ENCODE data around the gene KRT4. TPM values are rescaled to one million over a fixed set of nuclear protein-coding genes. Genes with fewer than 3 reads are reported as not detected.

KRT4 gene
- total RNA-seq, 4 donors from 2014 or later: 0.51 to 1.1 (median 0.83) TPM; not detected in 1

DNA sequence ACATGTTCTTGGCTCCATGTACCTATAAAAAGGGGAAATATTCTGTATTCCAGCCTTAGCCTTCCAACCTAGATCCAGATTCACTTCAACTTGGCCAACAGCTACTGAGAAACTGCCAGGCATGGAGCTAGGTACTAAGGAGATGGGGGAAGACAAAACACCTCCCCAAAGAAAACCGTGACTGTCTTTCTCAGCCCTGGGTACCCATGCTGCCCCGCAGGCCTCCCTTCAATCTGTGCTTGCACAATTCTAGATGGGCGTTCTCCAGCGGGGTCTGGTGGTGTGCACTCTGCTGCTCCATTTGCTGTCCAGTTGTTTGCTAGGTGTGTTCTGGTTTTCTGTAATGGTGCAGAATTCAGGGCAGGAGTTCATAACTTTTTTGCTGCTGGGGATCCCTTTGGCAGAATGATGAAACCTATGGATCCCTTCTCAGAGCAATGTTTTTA, 817 bp upstream of the KRT4 start:
- no peak for TF ChIP-seq POLR2A (IDR thresholded peaks at IDR 0.05)
- TF ChIP-seq, protein P1, sequence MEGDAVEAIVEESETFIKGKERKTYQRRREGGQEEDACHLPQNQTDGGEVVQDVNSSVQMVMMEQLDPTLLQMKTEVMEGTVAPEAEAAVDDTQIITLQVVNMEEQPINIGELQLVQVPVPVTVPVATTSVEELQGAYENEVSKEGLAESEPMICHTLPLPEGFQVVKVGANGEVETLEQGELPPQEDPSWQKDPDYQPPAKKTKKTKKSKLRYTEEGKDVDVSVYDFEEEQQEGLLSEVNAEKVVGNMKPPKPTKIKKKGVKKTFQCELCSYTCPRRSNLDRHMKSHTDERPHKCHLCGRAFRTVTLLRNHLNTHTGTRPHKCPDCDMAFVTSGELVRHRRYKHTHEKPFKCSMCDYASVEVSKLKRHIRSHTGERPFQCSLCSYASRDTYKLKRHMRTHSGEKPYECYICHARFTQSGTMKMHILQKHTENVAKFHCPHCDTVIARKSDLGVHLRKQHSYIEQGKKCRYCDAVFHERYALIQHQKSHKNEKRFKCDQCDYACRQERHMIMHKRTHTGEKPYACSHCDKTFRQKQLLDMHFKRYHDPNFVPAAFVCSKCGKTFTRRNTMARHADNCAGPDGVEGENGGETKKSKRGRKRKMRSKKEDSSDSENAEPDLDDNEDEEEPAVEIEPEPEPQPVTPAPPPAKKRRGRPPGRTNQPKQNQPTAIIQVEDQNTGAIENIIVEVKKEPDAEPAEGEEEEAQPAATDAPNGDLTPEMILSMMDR (IDR thresholded peaks at IDR 0.05): no peak
- WGBS, 2 donors: 64 to 75% methylated on average over 4 of the region's 4 CpGs
- intact Hi-C loops (cut with DNase I; ENCODE audit: low total_unique reads): no loop called here
- no peak overlapping the region for H3K4me3 ChIP-seq (ENCODE audit: low read depth, poor library complexity, severe bottlenecking)
- DNase-seq (ENCODE audit: low spot score in 2 of 2): no peak

DNA sequence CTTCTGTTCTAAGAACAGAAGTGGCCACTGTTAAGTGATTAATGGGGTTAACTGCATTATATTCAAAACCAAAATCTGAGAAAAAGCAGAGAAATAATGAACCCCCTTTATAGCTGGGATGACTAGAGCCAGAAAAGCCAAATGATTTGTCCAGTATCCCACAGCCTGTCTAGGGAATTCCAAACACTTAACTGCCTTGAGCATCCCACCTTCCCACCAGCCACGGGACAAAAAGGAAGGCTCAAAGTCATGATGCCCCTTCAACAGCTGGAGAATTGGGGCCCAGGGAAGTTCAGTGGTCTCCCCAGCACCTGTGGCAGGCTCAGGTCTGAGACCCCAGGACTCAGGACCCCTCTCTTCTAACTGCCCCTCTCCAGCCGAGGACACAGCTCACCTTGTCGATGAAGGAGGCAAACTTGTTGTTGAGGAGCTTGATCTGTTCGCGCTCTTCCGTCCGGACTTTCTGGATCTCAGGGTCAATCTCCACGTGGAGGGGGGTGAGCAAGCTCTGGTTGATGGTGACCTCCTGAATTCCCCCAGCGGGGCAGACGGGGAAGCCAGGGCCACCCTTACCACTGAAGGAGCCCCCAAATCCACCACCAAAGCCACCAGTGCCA, 605 bp downstream of the KRT4 start:
- no peak overlapping the region for H3K4me3 ChIP-seq (ENCODE audit: low read depth, poor library complexity, severe bottlenecking)
- intact Hi-C loops (cut with DNase I; ENCODE audit: low total_unique reads): no loop called here
- TF ChIP-seq POLR2A (IDR thresholded peaks at IDR 0.05): no peak
- TF ChIP-seq, protein P1 (IDR thresholded peaks at IDR 0.05): no peak
- DNase-seq (ENCODE audit: low spot score in 2 of 2): no peak
- 89 to 91% methylated on average over 10 of the region's 10 CpGs for WGBS, 2 donors

DNA sequence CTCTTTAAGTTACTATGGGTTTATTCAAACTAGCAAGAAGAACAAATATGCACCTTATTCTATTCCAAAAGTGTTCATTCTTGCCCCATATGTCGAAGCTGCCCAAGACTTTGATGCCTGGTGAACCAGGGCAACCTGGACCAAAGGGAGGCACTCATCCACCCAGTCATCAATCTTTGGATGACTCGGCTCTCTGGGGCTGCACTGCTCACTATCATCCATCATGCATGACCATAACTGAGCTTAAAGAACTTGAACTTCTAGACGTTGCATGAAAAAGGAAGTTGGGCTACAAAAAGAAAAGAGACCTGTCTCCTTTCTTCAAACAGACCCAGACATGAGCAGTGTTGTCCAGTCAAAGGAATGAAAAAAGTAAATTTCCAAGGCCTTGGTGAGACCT, 1.2 kb downstream of the KRT4 start:
- intact Hi-C loops (cut with DNase I; ENCODE audit: low total_unique reads): no loop called here
- TF ChIP-seq, protein P1 (IDR thresholded peaks at IDR 0.05): no peak
- no peak for TF ChIP-seq POLR2A (IDR thresholded peaks at IDR 0.05)
- H3K4me3 ChIP-seq (ENCODE audit: low read depth, poor library complexity, severe bottlenecking): no peak overlapping the region
- 60 to 61% methylated on average over 3 of the region's 3 CpGs for whole genome bisulfite sequencing, 2 donors
- DNase-seq (ENCODE audit: low spot score in 2 of 2): no peak

DNA sequence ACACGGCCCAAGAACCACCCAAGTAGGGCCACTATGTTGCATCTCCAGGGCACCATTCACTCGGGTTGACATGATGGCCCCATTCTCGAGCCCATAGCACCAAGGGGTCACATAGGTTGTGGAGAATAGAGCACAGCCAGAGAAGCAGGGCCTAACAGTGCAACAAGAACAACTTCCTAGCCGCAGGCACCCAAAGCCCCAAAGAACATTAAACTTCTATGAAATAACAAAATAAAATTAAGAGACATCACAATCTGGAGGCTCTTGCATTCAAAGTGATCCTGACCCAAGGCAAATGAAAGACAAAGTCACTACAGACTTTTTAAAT, 1.9 kb downstream of the KRT4 start:
- 65 to 72% methylated on average over 4 of the region's 4 CpGs for WGBS, 2 donors
- no peak overlapping the region for H3K4me3 ChIP-seq (ENCODE audit: low read depth, poor library complexity, severe bottlenecking)
- intact Hi-C loops (cut with DNase I; ENCODE audit: low total_unique reads): no loop called here
- TF ChIP-seq POLR2A (IDR thresholded peaks at IDR 0.05): no peak
- TF ChIP-seq, protein P1 (IDR thresholded peaks at IDR 0.05): no peak
- DNase-seq (ENCODE audit: low spot score in 2 of 2): no peak

DNA sequence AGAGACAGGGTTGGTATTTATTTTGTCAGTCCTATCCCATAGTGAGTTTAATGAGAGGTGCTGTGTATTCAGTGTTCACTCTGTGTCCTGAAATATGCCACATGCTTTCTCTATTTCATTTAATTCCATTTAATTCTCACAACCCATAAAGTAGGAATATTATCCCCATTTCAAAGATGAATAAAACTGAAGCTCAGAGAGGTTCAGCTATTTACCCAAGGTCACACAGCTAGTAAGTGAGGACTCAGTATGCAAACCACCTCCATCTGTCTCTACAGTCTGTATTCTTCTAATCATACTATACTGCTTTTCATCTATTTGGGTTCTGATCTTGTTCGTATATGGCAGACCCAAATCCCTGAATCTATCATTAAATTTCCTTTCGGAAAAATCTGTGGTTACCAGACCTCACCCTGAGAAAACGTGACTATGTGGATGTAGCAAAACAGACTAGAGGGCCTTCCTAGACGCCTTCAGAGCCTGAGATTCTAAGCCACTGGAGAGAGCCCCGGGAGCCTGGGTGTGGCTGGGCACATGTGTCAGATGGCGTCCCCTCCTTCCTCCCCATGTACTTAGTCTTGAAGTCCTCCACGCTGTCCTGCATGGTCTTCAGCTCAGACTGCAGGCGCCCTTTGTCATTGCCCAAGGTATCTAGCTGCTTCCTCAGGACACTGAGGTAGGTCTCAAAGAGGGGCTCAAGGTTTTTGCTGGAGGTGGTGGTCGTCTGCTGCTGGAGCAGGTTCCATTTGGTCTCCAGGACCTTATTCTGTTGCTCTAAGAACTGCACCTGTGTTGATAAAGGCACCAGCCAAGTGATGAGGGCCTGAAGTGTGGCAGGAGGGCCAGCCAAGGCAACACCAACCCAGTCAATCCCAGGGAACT, 2.5 kb downstream of the KRT4 start:
- no peak for DNase-seq (ENCODE audit: low spot score in 2 of 2)
- H3K4me3 ChIP-seq (ENCODE audit: low read depth, poor library complexity, severe bottlenecking): no peak overlapping the region
- intact Hi-C loops (cut with DNase I; ENCODE audit: low total_unique reads): no loop called here
- 87 to 89% methylated on average over 9 of the region's 9 CpGs for WGBS, 2 donors
- TF ChIP-seq, protein P1 (IDR thresholded peaks at IDR 0.05): no peak
- TF ChIP-seq POLR2A (IDR thresholded peaks at IDR 0.05): no peak
